ENCODE data around the gene FAM20C.
"Not testable (repeated sequence)": the region's sequence is repeated elsewhere in the genome, so short reads cannot be mapped to it uniquely, and the experiment has no call there.

Gene FAM20C

DNA sequence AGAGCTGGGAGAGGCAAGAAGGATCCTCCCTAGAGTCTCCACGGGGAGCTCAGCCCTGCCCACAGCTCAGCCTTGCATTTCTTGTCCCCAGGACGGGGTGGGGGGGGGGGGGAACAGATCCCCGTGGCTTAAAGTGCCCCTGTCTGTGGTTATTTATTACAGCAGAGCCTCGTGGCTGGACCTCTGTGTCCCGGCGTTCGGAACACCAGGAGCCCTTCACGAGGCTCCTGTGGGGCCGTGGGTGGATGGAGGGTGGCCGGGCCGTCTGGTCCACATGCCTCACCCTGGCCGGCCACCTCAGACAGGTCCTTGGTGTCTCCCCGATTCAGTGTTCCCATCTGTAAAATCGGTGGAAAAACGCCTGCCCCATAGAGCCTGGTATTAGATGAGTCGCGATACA, 37.9 kb downstream of the FAM20C start:
- DNase-seq, result no peak

GRCh38 chr7:231030-231857, 38.9 kb downstream of the FAM20C start:
- DNase-seq, result no peak

- no peak for DNase-seq
These were observed 39.5 kb downstream of the FAM20C start for GRCh38 chr7:231858-232246.

DNA sequence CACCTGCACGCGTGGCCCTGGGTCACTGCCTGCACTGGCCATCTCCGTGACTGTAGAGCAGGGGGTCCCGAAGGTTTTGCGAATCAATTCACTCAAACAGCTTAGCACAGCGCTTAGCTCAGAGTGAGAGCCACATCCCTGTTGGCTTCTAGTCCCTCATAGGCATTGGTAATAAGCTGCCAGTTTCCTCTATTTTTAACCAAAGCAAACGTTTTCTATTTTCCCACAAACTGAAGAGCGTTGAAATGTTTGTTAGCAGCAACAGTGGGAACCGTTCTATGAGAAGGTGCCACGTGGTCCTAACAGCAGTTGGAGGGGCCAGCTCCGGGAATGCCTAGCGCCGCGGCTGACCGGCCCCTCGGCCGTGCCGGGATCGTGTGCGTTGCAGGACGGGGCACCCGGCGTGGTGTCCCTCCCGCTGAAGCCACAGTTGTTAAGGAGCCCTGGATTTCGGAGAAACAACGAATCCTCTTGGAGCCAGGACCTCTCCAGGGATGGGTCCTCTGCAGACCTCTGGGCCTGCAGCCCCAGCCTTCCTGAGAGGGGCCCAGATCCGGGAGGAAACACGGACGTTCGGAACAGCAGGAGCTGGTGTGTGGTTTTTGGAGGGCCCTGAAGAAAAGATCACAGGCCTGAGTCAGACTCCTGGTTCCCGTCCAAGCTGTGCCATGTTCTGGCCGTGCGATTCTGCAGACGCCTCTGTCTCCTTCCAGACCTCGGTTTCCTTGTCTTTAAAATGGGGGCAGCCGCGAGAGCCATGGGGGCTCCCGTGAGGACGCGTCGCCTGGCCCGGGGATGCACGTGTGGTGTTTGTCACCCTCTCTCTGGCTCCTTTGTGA, 40.3 kb downstream of the FAM20C start:
- DNase-seq, result no peak

DNA sequence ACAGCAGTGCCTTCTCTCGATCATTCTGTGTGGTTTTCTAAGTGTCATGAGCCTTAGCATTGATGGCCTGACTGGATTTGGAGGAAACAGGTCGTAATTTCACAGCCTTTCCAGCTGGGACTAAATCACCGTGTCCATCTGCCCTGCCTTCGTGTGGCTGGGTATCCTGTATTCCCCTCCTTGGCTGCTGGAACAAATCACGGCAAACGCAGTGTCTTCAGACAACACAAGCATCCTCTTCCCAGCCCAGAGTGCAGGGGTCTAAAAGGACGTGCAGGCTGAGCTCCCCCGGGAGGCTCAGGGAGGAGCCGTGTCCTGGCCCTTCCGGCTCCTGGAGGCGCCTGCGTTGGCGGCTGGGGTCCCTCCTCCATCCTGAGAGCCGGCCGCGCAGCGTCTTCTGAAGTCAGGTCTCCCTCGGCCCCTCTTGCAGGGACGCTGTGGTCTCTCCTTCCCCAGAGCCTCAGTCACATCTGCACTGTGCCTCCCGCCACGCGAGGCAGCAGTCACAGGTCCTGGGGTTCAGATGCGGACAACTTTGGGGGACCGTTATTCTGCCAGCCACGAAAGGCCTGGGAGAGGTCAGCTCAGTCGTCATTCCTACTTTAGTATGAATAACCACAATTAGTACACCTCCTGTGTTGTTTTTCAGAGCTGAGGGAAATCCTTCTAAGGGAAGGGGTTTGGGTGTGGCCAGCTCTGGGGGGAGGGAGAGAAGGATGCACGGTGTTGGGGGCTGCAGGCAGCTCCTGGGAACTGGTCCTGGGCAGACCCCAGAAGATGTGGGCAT, 41.1 kb downstream of the FAM20C start:
- no peak for DNase-seq

DNA sequence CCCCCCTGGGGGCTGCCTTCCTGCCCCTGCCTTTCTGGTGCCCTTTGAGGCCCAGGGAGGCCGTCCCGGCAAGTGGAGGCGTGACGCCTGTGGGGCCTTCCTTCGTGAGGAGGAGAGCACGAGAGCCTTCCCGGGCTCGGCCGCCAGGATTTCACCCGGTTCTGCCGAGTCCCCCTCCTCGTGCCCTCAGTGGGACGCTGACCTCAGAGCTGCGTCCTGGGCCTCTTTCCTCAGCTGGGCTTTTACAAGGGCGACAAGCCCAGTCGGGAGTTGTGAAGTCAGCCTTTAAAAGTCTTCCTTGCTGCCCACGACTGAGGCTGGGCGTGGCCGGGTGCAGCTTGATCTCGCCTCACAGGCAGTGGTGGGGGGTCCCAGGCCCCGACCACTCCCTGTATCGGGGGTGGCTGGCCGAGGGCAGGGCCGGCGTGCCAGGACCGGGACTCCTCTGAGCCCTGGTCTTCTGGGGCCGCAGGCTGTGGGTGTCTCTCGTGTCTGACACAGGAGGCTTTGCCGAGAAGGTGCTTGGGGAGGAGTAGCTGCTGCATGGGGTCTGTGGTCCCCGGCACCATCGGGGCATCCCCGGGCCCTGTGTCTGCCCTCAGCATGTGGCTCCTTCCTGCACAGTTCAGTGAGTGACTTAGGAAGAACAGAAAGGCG, 41.8 kb downstream of the FAM20C start:
- no peak for DNase-seq

DNA sequence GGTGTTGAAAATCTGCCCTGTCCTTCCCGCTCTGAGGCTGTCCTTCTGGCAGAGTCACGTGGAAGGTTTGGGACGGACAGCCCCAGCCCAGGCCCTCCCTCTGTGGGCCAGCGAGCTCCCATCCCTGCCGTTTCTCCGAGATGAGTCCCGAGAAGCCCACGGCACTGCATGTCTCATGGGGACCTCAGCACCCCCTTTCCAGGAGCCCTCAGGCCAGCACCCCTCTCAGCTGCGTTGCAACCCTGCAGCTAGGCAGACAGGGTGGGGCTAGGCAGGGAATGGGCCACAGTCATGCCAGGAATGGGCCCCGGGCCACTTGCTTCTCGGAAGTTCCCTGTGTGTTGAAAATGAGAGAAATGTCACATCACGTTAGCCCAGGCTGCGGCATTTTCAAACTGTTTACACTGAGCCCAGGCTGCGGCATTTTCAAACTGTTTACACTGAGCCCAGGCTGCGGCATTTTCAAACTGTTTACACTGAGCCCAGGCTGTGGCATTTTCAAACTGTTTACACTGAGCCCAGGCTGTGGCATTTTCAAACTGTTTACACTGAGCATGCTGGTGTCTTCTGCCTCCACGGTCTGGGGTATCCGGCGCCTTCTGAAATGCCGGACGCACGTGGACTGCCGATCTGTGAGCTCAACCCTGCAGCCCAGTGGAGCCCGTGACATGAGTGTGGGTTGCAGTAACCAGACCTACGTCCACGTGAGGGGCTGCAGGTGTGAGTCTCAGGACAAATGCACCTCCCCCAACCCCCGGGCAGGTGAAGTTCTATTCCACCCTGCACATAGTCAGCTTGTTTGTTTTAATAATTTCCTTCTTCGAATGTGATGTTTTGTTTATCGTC, 42.6 kb downstream of the FAM20C start:
- DNase-seq, result no peak

DNA sequence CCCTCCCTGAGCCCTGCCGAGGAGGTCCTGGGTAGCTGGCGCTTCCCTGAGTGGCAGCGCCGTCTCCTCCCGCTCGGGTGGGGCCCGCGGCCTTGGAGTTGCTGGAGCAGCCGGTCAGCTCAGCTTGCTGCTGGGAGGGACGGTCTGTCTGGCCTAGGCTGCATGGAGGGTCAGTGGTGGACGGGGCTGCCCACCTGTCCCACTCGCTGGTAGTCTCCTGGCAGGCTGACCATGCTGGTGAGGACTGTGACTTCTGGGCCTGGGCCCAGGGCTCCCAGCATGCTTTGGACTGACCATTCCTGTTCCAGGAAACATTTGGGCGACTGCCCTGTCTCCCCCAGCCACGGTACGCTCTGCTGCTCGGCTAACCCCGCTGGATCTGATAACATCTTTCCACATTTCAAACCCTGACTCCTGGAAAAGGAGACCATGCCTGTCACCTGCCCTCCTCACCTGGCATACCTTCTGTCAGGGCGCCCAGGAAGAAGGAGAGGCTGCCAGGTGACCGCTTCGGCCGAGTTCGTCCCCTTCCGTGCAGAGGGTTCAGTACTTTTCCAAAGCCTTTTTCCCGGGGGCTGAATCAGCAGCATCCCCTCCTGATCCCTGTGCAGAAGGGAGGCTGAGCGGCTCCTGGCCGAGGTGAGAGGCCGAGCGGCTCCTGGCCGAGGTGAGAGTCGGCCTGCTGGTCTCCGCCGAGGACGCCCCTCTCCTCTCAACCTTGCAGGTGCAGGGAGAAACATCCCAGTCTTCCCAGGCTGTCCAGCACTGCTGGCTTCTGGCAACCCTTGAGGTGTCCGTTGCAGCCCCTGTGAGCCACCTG, 43.4 kb downstream of the FAM20C start:
- no peak for DNase-seq

- DNase-seq, result no peak
These were observed 44.6 kb downstream of the FAM20C start for GRCh38 chr7:236967-237366.

DNA sequence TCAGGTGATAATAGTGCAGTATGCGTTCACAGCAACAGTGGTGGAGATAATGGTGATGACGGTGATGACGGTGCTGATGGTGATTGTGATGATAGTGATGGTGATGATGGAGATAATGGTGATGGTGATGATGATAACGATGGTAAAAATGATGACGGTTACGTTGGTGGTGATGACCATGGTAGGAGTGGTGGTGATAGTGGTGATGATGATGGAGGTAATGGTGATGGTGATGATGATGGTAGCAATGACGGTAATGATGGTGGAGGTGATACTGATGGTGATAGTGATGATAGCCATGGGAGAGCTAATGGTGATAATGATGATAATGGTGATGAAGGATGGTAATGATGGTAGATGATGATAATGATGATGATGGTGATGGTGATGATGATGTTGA, 45.0 kb downstream of the FAM20C start:
- no peak for DNase-seq

GRCh38 chr7:240146-240676, 47.8 kb downstream of the FAM20C start:
- DNase-seq, result no peak

- peak; percentile 7 for DNase-seq
These were observed 48.6 kb downstream of the FAM20C start for GRCh38 chr7:240887-241421.

DNA sequence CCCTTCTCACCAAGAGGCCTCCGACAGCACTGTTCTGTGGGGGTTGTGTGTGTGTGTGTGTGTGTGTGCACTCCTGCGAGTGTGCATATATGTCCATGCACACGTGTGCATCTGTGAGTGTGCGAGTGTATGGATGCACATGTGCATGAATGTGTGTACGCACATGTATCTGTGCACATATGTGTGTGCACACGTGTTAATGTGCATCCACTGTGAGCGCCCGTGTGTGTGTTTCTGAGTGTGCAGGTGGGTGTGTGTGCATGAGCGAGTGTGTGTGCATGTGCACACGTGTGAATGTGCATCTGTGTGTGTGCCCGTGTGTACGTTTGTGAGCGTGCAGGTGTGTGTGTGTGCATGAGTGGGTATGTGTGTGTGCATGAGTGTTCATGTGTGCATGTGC, 49.1 kb downstream of the FAM20C start:
- no peak for DNase-seq

DNA sequence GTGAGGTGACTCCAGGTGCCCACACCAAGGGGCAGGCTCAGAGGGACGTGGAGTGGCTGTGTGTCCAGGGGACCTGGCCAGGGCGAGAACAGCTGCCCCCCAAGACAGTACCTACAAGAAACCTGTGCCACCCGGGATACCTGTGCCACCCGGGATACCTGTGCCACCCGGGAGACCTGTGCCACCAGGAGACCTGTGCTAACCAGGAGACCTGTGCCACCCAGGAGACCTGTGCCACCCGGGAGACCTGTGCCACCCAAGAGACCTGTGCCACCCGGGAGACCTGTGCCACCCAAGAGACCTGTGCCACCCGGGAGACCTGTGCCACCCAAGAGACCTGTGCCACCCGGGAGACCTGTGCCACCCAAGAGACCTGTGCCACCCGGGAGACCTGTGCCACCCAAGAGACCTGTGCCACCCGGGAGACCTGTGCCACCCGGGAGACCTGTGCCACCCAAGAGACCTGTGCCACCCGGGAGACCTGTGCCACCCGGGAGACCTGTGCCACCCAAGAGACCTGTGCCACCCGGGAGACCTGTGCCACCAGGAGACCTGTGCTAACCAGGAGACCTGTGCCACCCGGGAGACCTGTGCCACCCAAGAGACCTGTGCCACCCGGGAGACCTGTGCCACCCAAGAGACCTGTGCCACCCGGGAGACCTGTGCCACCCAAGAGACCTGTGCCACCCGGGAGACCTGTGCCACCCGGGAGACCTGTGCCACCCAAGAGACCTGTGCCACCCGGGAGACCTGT, 50.6 kb downstream of the FAM20C start:
- DNase-seq, result not testable (repeated sequence)

- not testable (repeated sequence) for DNase-seq
These were observed 51.2 kb downstream of the FAM20C start for GRCh38 chr7:243580-243978.

DNA sequence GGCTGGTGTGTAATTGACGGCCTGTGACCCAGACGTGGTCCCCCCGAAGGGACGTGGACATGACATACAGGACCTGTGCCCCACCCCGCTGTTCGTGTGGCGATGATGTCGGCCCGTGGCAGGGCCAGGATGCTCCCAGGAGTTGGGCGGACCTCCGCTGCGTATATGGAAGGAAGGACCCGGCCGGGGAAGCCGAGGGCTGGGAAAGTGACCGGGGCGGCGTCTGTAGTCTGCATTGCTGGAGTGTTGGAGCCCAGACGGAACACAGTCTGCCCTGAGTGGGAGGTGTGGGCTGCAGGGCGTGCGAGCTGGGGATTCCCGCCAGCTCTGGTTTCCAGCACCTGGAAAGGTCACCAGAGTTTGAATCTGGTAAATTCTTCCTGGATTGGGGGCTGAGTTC, 52.6 kb downstream of the FAM20C start:
- no peak for DNase-seq

DNA sequence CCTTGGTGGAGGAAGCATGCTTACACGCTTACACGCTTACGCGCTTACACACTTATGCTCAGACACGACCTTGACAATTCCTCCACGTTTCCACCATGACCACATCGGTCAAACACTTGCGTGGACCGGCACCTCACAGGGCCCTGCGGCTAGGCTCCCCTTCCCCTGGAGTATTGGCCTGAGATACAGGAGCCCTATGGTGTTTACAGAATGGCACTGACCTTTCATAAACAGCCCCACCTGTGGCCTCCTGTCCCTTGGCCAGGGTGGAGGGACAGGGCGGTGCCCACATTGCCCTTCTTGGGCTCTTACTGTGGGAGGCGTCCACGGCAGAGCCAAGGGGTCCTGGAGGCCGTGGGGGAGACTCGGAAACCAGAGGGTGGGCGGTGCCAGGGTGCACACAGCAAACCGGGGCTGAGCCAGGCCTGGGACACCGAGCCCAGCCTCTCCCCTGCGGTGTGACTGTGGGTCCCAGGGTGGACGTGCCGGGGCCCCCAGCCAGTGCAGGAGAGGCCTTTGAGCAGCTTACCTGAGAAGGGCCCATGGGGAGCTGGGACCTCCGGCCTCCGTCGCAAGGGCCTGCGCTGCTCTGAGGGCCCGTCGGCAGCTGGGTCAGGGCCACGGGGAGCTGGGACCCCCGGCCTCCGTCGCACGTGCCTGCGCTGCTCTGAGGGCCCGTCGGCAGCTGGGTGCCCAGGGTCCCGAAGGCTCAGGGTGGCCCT, 53.4 kb downstream of the FAM20C start:
- DNase-seq, result no peak

DNA sequence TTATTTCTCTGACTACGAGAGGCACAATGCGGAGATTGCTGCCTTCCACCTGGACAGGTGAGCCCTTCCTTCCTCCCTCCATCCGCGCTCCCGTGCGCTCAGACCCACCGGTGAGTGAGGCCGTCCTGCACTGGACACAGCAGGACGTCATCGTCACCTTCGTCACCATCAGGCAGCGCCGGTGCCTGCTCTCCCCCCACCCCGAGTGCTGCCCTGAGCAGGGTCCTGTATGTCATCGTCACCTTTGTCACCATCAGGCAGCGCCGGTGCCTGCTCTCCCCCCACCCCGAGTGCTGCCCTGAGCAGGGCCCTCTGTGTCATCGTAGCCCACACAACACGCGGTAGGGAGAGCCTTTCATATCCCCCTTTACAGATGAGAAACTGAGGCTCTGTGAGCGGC, 54.1 kb downstream of the FAM20C start:
- no peak for DNase-seq

GRCh38 chr7:247181-247580, 54.8 kb downstream of the FAM20C start:
- DNase-seq, result no peak

All from activated CD4-positive, alpha-beta T cell treated with anti-CD3 and anti-CD28 coated beads, Interleukin-10, Interleukin-2, amounts not matched to agents 100 ng/mL and 50 ng/mL, durations not matched to agents 16 hours and 8 hours (primary cell).